Ascending aorta (tissue), 2 donors: Measurements from ENCODE around the gene ADGRB2. TPM values are rescaled to one million over a fixed set of nuclear protein-coding genes. Genes with fewer than 3 reads are reported as not detected.

Experiments used
- DNase-seq, 2 donors: peaks; one replicate each; pipeline ENCODE4 v3.0.0-alpha.2; 2019; ENCODE audit warnings: low spot score in 2 of 2
- H3K27ac ChIP-seq, 2 donors: fragments of 200-600 bp; sonication (generic); one replicate each; pipeline ENCODE4 v1.5.1; 2016 to 2017; ENCODE audit warnings: mild to moderate bottlenecking in 1 of 2
- H3K27me3 ChIP-seq: fragments of 200-600 bp; sonication (generic); one replicate; pipeline ENCODE4 v1.5.1; 2017
- H3K36me3 ChIP-seq, 2 donors: fragments of 200-600 bp; sonication (generic); one replicate each; pipeline ENCODE4 v1.5.1; 2016
- H3K4me1 ChIP-seq, 2 donors: fragments of 200-600 bp; sonication (generic); one replicate each; pipeline ENCODE4 v1.5.1; 2016 to 2017; ENCODE audit warnings: mild to moderate bottlenecking in 1 of 2
- H3K4me3 ChIP-seq, 2 donors: fragments of 200-600 bp; sonication (generic); one replicate each; pipeline ENCODE4 v1.5.1; 2016 to 2017; ENCODE audit warnings: mild to moderate bottlenecking in 1 of 2
- H3K9me3 ChIP-seq, 2 donors: fragments of 200-600 bp; sonication (generic); one replicate each; pipeline ENCODE4 v1.5.1; 2016
- CTCF ChIP-seq, 3 experiments: fragments of 200-600 bp in 2 of 3; fragments of 450-650 bp in 1 of 3; sonication (generic) in 2 of 3; IDR thresholded peaks; one replicate each; pipeline ENCODE4 v1.5.1; 2016 to 2019; ENCODE audit warnings: antibody characterized with exemption in 3 of 3, mild to moderate bottlenecking in 1 of 3, moderate library complexity in 1 of 3
- intact Hi-C: fragments of 100-400 bp; cut with DNase I; formaldehyde crosslinking; loops from one replicate; pipeline ENCODE4 v1.15.1; 2023
- total RNA-seq: library from RNA; depleted of rRNA; stranded (reverse); fragments of >200 nt; gene quantifications from one replicate; pipeline ENCODE4 v1.1.0, GENCODE V29; 2016

The ADGRB2 gene
- total RNA-seq, 1 donor from 2014 or later, result 1.9 TPM

- TF ChIP-seq CTCF (IDR thresholded peaks at IDR 0.05), result peak; percentile 85 to 95 (median 90)
- no peaks in the 10 kb centered on the region for H3K36me3 ChIP-seq
- H3K27me3 ChIP-seq, result no peaks in the 10 kb centered on the region
- peak overlapping the region; percentile 46 to 64 for H3K4me3 ChIP-seq
- H3K4me1 ChIP-seq, result peaks cover 17 to 39% of the 10 kb centered on the region in 2 donors
- H3K27ac ChIP-seq, result peak overlapping the region; percentile 96
- intact Hi-C loops, result loop anchor here (1.0 to 5.0 kb wide), 8 partner anchors 14 to 347 kb away; partner anchors contain the start of gene PEF1
- peak; percentile 80 to 97 for DNase-seq
- no peaks in the 10 kb centered on the region for H3K9me3 ChIP-seq
Observed at GRCh38 chr1:31715087-31715872, 48.9 kb downstream of the ADGRB2 start.

GRCh38 chr1:31714442-31715086 is 49.6 kb downstream of the ADGRB2 start:
- intact Hi-C loops, result loop anchor here (1.0 to 5.0 kb wide), 8 partner anchors 13 to 348 kb away; partner anchors contain the start of gene PEF1
- H3K4me3 ChIP-seq, result peak overlapping the region; percentile 46 to 64
- H3K4me1 ChIP-seq, result peaks cover 17 to 39% of the 10 kb centered on the region in 2 donors

GRCh38 chr1:31712630-31713029 is 51.5 kb downstream of the ADGRB2 start:
- intact Hi-C loops, result no loop called here
- Histone ChIP-seq H3K36me3 (no peaks in the 10 kb centered on the region), H3K27ac (peak overlapping the region; percentile 96), H3K4me1 (peaks cover 17 to 39% of the 10 kb centered on the region in 2 donors), H3K9me3 (no peaks in the 10 kb centered on the region), H3K27me3 (no peaks in the 10 kb centered on the region), H3K4me3 (no peak overlapping the region)
- peak in 1 of 2 donors; percentile 81 for DNase-seq
- no peak for TF ChIP-seq CTCF (IDR thresholded peaks at IDR 0.05)

More at GRCh38 chr1:31714442-31715086, 49.6 kb downstream of the ADGRB2 start:
- no peaks in the 10 kb centered on the region for H3K36me3 ChIP-seq
- peak in 2 of 3 experiments; percentile 37 to 41 for TF ChIP-seq CTCF (IDR thresholded peaks at IDR 0.05)
- peak overlapping the region; percentile 96 for H3K27ac ChIP-seq
- H3K9me3 ChIP-seq, result no peaks in the 10 kb centered on the region
- DNase-seq, result peak; percentile 62 to 95
- no peaks in the 10 kb centered on the region for H3K27me3 ChIP-seq

GRCh38 chr1:31712068-31712467 is 52.1 kb downstream of the ADGRB2 start:
- H3K27me3 ChIP-seq, result no peaks in the 10 kb centered on the region
- intact Hi-C loops, result no loop called here
- H3K9me3 ChIP-seq, result no peaks in the 10 kb centered on the region
- H3K4me1 ChIP-seq, result peaks cover 17 to 39% of the 10 kb centered on the region in 2 donors
- no peak for DNase-seq
- TF ChIP-seq CTCF (IDR thresholded peaks at IDR 0.05), result no peak
- no peaks in the 10 kb centered on the region for H3K36me3 ChIP-seq
- H3K27ac ChIP-seq, result peak overlapping the region; percentile 96
- no peak overlapping the region for H3K4me3 ChIP-seq

GRCh38 chr1:31708324-31708723 is 55.8 kb downstream of the ADGRB2 start:
- no peak for DNase-seq
- H3K27ac ChIP-seq, result peak overlapping the region in 1 of 2 donors; percentile 25
- TF ChIP-seq CTCF (IDR thresholded peaks at IDR 0.05), result no peak
- no peaks in the 10 kb centered on the region for H3K27me3 ChIP-seq
- no peaks in the 10 kb centered on the region for H3K36me3 ChIP-seq
- H3K9me3 ChIP-seq, result no peaks in the 10 kb centered on the region
- H3K4me1 ChIP-seq, result peaks cover 7 to 41% of the 10 kb centered on the region in 2 donors
- intact Hi-C loops, result no loop called here
- no peak overlapping the region for H3K4me3 ChIP-seq
